D341Med (cell line): Measurements from ENCODE around the gene IER2.
"Not testable (repeated sequence)": the region's sequence is repeated elsewhere in the genome, so short reads cannot be mapped to it uniquely, and the experiment has no call there.

Experiments used
- DNase-seq: peaks from one replicate; pipeline ENCODE4 v3.0.0; 2012; ENCODE audit warnings: low spot score

Gene IER2

DNA sequence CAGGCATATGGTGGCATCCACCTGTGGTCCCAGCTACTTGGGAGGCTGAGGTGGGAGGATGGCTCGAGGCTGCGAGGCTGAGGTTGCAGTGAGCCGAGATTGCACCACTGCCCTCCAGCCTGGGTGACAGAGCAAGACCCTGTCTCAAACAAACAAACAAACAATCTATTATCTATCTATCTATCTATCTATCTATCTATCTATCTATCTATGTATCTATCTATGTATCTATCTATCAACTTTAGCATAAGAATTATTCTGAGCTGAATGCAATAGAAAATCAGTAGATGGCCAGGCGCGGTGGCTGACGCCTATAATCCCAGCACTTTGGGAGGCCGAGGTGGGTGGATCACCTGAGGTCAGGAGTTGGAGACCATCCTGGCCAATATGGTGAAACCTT lies 51.9 kb downstream of the IER2 start:
- DNase-seq, result not testable (repeated sequence)
